OCI-LY7 (cell line): ENCODE measurements around the gene FAM229B.

Source experiments
- EZH2phosphoT487 ChIP-seq: fragments of 200-600 bp; sonication (generic); IDR thresholded peaks from 2 replicates; pipeline ENCODE4 v1.6.1; 2018; ENCODE audit warnings: low read depth, borderline replicate concordance, mild to moderate bottlenecking, mixed run types, antibody characterized with exemption, low read length, moderate library complexity, mixed read lengths
- TF ChIP-seq, protein P1 (sequence below): fragments of 200-600 bp; sonication (generic); conservative IDR thresholded peaks from 2 replicates; pipeline ENCODE4 v1.5.1; 2014; ENCODE audit warnings: mild to moderate bottlenecking, antibody characterized with exemption, low read length, moderate library complexity, mixed read lengths

DNA sequence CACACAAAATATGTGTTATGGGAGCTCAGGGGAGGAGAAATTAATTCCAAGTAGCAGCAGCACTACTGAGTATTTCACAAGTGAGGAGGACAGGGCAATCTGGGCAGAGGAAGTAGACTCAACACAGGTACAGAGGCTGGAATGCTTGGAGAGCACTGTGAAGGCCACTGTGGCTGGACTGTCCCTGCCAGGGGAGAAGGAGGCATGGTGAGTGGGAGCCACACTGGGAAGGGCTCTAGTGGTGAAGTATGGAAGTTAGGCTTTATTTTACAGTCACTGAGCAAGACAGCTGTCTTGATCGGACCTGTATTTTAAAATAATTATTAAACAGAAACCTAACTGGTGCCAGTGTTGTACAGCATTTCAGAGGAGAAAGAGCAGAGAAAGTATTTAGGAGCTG is 28.8 kb downstream of the FAM229B start:
- TF ChIP-seq, protein P1, sequence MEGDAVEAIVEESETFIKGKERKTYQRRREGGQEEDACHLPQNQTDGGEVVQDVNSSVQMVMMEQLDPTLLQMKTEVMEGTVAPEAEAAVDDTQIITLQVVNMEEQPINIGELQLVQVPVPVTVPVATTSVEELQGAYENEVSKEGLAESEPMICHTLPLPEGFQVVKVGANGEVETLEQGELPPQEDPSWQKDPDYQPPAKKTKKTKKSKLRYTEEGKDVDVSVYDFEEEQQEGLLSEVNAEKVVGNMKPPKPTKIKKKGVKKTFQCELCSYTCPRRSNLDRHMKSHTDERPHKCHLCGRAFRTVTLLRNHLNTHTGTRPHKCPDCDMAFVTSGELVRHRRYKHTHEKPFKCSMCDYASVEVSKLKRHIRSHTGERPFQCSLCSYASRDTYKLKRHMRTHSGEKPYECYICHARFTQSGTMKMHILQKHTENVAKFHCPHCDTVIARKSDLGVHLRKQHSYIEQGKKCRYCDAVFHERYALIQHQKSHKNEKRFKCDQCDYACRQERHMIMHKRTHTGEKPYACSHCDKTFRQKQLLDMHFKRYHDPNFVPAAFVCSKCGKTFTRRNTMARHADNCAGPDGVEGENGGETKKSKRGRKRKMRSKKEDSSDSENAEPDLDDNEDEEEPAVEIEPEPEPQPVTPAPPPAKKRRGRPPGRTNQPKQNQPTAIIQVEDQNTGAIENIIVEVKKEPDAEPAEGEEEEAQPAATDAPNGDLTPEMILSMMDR = no peak
- no peak for TF ChIP-seq EZH2phosphoT487
